HG03025 (cell line): ENCODE data around the gene HOXA11.

Source experiments
- ATAC-seq: cut with Tn5 transposase; IDR thresholded peaks from one replicate; pipeline ENCODE4 v1.9.1; 2021; ENCODE audit warnings: mild to moderate bottlenecking, moderate library complexity; ENCODE audit not compliant: unreplicated experiment, low FRiP score

The HOXA11 gene

GRCh38 chr7:27182285-27182841 lies 2.7 kb downstream of the HOXA11 start:
- no peak for ATAC-seq

DNA sequence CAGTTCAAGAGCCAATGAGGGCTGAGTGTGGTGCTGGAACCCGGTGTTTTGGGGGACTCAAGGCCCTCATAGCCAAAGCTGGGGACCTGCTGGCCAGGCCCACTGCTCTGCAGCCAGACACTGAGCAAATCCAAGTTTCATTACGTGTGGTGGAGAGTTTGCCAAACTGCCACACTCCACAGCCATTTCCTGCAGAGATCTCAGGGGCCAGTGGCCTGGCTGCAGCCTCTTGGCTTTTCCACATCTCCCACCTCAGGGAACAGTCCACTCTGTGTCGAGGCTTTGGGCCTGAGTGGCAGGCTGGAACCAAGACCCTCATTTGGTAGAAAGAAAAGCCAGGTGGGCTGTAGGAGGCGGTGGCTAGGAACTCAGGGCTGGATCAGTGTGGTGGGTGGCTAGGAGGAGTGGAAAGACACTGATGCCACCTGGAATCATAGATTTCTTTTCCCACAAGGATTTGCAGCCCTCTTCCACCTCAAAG lies 3.2 kb downstream of the HOXA11 start:
- no peak for ATAC-seq

DNA sequence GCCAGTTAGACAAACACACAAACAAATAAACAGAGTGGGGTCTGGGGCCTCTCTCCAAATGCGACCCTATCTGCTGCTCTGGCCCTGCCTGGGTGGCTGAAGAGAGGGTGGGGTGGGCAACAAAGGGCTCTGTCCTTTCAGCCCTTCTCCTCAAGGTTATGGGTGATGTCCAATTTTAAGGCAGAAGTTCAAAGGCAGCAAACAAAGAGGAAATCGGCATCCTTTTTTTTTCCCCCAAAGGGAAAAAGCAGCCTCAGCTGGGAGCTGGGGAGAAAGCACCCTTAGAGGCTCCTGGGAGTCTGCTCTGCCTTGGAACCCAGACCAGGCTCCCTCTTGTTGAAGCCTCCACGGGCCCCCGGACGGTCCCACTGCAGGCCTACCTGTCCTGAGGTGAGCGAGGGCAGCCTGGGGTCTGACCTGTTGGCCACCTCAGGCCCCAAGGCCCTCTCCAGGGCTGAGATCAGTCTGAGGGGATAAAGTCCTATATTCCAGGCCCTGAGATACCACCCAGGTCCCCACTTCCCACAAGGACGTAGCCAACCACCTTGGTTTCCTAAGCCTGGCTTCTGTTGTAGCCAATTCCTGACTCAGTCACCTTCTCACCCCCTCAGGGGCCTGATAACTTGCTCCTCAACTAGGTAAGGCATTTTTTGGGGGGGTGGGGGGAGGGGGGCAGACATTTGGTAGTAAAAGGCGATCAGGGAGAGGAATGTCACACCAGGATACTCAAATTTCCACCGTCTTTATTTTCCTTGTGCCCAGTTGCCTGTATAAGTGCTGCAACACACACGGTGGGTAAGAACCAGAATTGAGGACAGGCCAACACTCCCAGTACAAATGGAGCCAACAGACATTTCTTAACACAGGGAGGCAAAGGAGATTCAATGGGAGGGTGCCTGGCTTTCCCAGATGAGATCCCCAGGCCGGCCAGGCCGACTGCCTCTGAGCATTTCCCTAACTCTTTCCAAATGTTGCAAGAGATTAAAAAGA lies 4.3 kb downstream of the HOXA11 start:
- ATAC-seq, result no peak

- no peak for ATAC-seq
Measured at GRCh38 chr7:27179503-27180430, 5.3 kb downstream of the HOXA11 start.

DNA sequence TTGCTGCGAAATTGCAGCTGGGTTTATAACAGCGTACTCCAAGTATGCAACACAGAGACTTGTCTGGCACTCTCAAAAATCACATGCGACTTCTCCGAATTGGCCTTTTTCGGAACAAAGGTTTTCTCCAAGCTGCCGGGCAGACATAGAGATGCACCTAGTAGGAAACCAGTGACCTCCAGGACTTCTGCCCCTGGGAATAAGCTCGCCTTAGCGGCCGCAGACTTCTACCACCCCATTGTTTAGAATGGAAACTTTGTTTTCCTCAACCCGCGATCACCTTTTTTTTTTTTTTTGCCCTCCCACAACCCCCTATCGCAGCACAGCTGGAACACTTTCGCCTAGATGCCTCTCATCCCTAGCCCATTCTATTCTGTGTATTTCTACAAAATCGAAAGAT lies 6.0 kb downstream of the HOXA11 start:
- ATAC-seq, result no peak

- ATAC-seq, result no peak
Measured at GRCh38 chr7:27178366-27178765, 6.7 kb downstream of the HOXA11 start.

- no peak for ATAC-seq
Measured at GRCh38 chr7:27177795-27178320, 7.2 kb downstream of the HOXA11 start.

- no peak for ATAC-seq
Measured at GRCh38 chr7:27176962-27177794, 7.9 kb downstream of the HOXA11 start.

DNA sequence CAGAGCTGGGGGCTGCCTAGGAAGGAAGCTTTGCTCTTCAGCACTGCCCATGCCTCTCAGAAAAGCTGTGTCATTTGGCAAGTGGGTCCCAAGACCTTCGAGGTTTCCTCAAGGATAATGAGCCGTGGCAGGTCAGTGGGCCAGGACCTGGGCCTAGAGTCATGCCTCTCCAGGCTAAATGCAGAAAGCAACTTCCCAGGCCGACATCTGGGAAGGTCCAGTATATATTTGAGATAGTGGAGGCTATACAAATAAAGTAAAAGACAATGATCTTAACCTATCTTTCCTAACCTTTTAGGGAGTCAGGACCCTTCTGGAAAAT lies 8.5 kb downstream of the HOXA11 start:
- ATAC-seq, result no peak

DNA sequence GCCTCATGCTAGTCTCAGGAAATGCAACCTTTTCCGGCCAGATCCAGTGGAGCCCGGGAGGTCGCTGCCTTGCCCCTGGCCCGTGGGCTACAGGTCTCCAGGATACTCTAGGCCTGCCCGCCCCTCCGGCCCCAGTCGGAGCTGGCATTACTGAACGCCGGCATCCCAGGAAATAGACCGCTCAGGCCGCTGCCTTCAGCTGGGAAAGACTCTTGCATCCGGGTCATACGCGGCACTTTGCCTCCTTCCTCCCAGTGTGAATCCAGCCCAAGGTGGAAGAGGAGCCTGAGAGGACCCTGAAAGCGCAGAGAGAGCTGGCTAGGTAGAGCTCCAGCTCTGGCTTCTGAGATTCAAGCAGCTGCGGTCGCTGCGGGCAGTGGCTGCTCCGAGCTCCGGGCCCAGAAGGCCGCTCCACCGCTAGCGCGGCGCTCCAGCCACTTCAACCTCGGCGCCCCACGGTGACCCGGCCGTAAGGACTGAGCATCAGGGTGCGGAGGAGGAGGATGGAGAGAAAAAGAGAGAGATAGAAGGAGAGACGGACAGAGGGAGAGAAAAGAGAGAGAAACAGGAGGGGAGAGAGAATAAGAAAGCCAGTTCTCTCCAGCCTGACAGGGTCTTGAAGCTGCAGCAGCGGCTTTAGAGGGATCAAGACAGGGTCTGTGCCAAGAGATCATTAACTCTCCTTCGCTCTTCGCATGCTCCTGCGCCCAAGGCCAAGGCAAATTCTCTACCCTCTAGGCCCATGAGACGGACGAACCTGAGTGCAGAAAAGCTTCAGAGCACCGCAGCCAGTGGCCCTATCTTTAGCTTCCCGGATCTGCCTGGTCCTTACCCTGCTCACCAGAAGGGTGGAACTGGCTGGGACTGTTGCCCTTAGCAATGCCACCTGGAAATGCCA lies 9.2 kb downstream of the HOXA11 start:
- no peak for ATAC-seq

- no peak for ATAC-seq
Measured at GRCh38 chr7:27174874-27175625, 10.0 kb downstream of the HOXA11 start.

GRCh38 chr7:27173956-27174873 lies 10.8 kb downstream of the HOXA11 start, which contains the start of gene HOXA10:
Gene HOXA10, minus strand, starts transcription at chr7:27174320. Its CDS starts 14 bp downstream, at chr7:27174306.
- no peak for ATAC-seq

DNA sequence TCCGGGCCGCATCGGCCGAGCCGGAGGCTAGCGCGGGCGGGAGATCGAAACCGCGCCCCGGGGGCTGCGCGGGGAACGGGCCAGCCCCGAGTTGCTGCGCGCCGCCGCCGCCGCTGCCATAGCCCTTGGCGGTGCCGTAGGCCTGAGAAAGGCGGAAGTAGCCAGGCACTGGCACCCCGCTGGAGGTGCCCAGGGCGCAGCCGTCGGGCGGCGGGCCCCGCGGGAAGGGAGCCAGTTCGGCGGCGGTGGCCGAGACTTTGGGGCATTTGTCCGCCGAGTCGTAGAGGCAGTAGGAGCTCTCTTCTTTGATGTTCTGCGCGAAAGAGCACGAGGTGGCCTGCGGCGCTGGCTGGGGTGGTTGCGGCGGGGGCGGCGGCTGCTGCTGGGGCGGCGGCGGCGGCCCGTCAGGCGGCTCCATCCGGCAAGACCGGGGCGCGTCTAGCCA lies 11.5 kb downstream of the HOXA11 start:
- ATAC-seq, result no peak

DNA sequence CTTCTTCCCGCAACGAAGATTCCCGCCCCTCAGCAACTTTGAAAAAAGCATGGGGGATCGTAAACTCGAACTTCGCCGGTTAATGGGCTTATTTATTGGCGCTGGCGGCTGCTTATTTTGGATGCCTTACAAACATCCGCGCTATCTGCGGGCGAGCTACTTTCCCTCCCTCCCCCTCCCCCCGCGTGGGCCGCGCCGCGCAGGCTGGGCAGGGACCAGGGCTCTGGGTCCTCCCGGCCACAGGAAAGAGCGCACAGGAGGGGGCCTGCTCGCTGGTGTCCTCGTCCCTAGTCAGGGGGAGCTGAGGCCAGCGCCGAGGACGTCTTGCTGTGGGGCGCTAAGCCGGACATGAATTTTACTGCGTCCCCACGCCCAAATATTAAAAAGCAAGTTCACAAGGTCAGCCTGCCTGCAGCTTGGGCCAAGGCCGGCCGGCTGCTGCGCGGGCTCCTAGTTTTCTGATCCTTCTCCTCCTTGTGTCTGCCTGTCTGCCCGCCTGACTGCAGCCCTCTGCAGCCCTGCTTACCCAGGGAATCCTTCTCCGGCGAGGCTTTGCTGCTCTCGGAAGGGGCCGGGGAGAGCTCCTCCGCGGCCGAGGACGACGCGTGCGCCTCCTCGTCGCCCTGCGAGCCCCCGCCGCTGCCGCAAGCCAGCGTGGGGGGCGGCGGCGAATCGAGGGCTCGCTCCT lies 12.1 kb downstream of the HOXA11 start:
- no peak for ATAC-seq

GRCh38 chr7:27172315-27172774 lies 12.7 kb downstream of the HOXA11 start:
- no peak for ATAC-seq

- ATAC-seq, result no peak
Measured at GRCh38 chr7:27171637-27172314, 13.3 kb downstream of the HOXA11 start.
